SK-N-SH treated with all-trans-retinoic acid at 6 μM for 48 hours (cell line): ENCODE results near the gene FRMD4A.

Source experiments
- ARNTL ChIP-seq: fragments of 450-650 bp; formaldehyde crosslinking; IDR thresholded peaks from 2 replicates; pipeline ENCODE4 v1.5.0; 2020; ENCODE audit warnings: low read depth, mild to moderate bottlenecking, moderate library complexity, borderline replicate concordance
- ESRRG ChIP-seq: fragments of 250-450 bp; sonication (Bioruptor Pico); IDR thresholded peaks from 2 replicates; pipeline ENCODE4 v1.6.1; 2021; ENCODE audit warnings: mild to moderate bottlenecking
- ISL1 ChIP-seq: fragments of 250-450 bp; sonication (Bioruptor Pico); IDR thresholded peaks from 2 replicates; pipeline ENCODE4 v2.1.2; 2022; ENCODE audit warnings: mild to moderate bottlenecking, moderate library complexity
- RARB ChIP-seq: fragments of 250-450 bp; sonication (Bioruptor Pico); IDR thresholded peaks from 2 replicates; pipeline ENCODE4 v1.8.0; 2021; ENCODE audit warnings: mild to moderate bottlenecking, moderate library complexity
- SNAI2 ChIP-seq: fragments of 250-450 bp; sonication (Bioruptor Pico); IDR thresholded peaks from 2 replicates; pipeline ENCODE4 v1.5.0; 2020; ENCODE audit warnings: mild to moderate bottlenecking, moderate library complexity
- TOX ChIP-seq: fragments of 250-450 bp; sonication (Bioruptor Pico); IDR thresholded peaks from 2 replicates; pipeline ENCODE4 v1.8.0; 2021; ENCODE audit warnings: mild to moderate bottlenecking, moderate library complexity, borderline replicate concordance
- TF ChIP-seq, protein P1 (sequence below): fragments of 250-450 bp; sonication (Bioruptor Pico); IDR thresholded peaks from 2 replicates; pipeline ENCODE4 v1.8.0; 2021; ENCODE audit warnings: low read depth, mild to moderate bottlenecking, moderate library complexity, borderline replicate concordance
- TF ChIP-seq, protein P2 (sequence below): fragments of 250-450 bp; sonication (Bioruptor Pico); IDR thresholded peaks from 2 replicates; pipeline ENCODE4 v1.8.0; 2020; ENCODE audit warnings: mild to moderate bottlenecking, moderate library complexity, borderline replicate concordance

DNA sequence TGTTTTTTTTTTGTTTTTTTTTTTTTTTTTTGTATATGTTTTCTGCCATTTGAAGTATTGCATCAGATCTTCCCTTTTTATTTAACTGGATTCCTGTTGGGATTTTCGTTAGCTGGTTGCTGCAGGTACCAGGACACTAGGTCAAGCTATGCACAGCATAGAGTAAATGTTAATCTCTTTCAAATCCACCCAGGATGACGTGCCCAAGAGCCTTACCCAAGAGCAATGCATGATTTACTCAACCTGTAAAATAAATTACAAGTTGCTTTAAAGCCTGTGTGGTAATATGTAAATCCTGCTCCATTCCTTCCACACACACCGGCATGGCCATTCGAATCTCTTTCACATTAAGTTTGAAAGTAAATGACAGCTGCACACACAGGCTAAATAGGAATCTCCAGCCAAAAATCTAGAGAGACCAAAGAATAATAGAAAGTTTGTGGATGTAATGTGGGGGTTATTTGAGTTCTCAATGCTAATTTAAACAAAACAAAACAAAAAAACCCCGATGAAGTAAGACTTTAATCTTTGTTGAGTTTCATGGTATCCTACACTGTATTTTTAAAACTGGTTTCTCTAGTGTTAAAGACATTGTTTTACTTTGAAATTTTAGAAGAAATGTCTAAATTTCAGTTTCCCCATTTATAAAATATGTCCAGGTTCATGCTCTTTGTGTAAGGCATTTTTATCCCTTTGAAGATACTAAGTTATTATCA, 167.9 kb downstream of the FRMD4A start:
- TF ChIP-seq ARNTL (no peak), TOX (CRISPR knock-in tag) (no peak), ESRRG (CRISPR knock-in tag) (no peak), ISL1 (no peak), RARB (CRISPR knock-in tag) (no peak), SNAI2 (CRISPR knock-in tag) (no peak)
- TF ChIP-seq, protein P1, sequence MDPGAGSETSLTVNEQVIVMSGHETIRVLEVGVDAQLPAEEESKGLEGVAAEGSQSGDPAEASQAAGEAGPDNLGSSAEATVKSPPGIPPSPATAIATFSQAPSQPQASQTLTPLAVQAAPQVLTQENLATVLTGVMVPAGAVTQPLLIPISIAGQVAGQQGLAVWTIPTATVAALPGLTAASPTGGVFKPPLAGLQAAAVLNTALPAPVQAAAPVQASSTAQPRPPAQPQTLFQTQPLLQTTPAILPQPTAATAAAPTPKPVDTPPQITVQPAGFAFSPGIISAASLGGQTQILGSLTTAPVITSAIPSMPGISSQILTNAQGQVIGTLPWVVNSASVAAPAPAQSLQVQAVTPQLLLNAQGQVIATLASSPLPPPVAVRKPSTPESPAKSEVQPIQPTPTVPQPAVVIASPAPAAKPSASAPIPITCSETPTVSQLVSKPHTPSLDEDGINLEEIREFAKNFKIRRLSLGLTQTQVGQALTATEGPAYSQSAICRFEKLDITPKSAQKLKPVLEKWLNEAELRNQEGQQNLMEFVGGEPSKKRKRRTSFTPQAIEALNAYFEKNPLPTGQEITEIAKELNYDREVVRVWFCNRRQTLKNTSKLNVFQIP (CRISPR knock-in tag), result no peak
- TF ChIP-seq, protein P2, sequence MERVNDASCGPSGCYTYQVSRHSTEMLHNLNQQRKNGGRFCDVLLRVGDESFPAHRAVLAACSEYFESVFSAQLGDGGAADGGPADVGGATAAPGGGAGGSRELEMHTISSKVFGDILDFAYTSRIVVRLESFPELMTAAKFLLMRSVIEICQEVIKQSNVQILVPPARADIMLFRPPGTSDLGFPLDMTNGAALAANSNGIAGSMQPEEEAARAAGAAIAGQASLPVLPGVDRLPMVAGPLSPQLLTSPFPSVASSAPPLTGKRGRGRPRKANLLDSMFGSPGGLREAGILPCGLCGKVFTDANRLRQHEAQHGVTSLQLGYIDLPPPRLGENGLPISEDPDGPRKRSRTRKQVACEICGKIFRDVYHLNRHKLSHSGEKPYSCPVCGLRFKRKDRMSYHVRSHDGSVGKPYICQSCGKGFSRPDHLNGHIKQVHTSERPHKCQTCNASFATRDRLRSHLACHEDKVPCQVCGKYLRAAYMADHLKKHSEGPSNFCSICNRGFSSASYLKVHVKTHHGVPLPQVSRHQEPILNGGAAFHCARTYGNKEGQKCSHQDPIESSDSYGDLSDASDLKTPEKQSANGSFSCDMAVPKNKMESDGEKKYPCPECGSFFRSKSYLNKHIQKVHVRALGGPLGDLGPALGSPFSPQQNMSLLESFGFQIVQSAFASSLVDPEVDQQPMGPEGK (CRISPR knock-in tag), result no peak
